ENCODE results near the gene NUFIP1. TPM values are rescaled to one million over a fixed set of nuclear protein-coding genes. Genes with fewer than 3 reads are reported as not detected.

The NUFIP1 gene
- total and polyA plus RNA-seq, 2 of the 8 experiments (the other 6 are each of a cell fraction or from before 2014, with no cell fraction given) = 4.6 to 16.6 TPM

DNA sequence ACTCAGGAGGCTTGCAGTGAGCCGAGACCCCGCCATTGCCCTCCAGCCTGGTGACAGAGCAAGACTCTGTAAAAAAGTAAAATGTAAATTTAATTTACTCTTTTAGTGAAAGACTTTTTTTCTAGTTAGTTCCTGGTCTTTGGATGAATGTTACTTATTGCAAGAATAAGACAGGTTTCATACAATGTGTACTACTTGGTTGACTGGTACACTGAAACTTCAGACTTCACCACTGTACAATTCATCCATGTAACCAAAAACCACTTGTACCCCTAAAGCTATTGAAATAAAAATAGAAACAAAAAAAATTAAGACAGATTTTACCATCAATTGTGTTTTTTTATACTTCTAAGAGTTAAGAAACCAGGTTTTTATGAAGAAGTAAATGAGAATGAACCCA lies 35.6 kb upstream of the NUFIP1 start:
- DNase-seq (ENCODE audit: low read depth in 1 of 2, low spot score in 2 of 2) (no peak), FAIRE-seq (no peak)
- Histone ChIP-seq H3K14ac (ENCODE audit: insufficient read length) (no peak overlapping the region), H3K4me1 (replicated peaks in 1 of 4; ENCODE audit: control insufficient read depth in 3 of 4, insufficient read depth in 4 of 4, low read length in 3 of 4) (no peaks in the 10 kb centered on the region; a peak in 1 of 7 replicates), H3K23ac (ENCODE audit: insufficient read length) (no peak overlapping the region), H3K27me3 (replicated peaks in 1 of 4; ENCODE audit: control insufficient read depth in 3 of 4, extremely low read depth in 1 of 4, insufficient read depth in 3 of 4, low read length in 3 of 4) (no peaks in the 10 kb centered on the region), H3K79me1 (ENCODE audit: low read depth, low read length) (no peaks in the 10 kb centered on the region), H3K23me2 (ENCODE audit: low read depth, low read length) (no peaks in the 10 kb centered on the region), H3K4me3 (ENCODE audit: extremely low read depth in 1 of 4, insufficient read depth in 2 of 4, low read depth in 3 of 4, low read length in 4 of 4) (no peak overlapping the region), H2BK5ac (ENCODE audit: low read depth, low read length) (no peak overlapping the region), H3K79me2 (ENCODE audit: control insufficient read depth in 1 of 2, insufficient read depth in 2 of 2, low read length in 2 of 2) (no peaks in the 10 kb centered on the region), H4K5ac (ENCODE audit: insufficient read length, low read depth, low read length) (no peak overlapping the region), H3K4ac (replicated peaks; ENCODE audit: insufficient read length, low read depth, low read length) (no peak overlapping the region), H4K8ac (ENCODE audit: extremely low read depth, insufficient read depth, low read length) (no peak overlapping the region), H3K9me3 (ENCODE audit: insufficient read depth in 2 of 2, low read depth in 1 of 2, low read length in 1 of 2) (no peaks in the 10 kb centered on the region), H3K27ac (ENCODE audit: low read depth, low read length) (no peak overlapping the region), H4K20me1 (replicated peaks in 1 of 2; ENCODE audit: control insufficient read depth in 1 of 2, insufficient read depth in 2 of 2, low read length in 2 of 2) (no peaks in the 10 kb centered on the region), H3K4me2 (ENCODE audit: insufficient read depth in 1 of 2, low read depth in 2 of 2, low read length in 2 of 2) (no peak overlapping the region), H2BK20ac (ENCODE audit: low read length) (no peak overlapping the region), H2BK15ac (ENCODE audit: low read length) (no peak overlapping the region), H2AFZ (ENCODE audit: low read length) (no peak overlapping the region), H3K18ac (ENCODE audit: extremely low read depth, low read length) (no peak overlapping the region), H2BK12ac (ENCODE audit: low read depth, low read length) (no peak overlapping the region), H3K56ac (replicated peaks; ENCODE audit: insufficient read length, low read depth, low read length) (no peak overlapping the region), H3K9ac (replicated peaks in 1 of 4; ENCODE audit: extremely low read depth in 1 of 4, low read depth in 3 of 4, low read length in 3 of 4) (no peak overlapping the region), H2BK120ac (replicated peaks; ENCODE audit: low read depth, low read length) (no peak overlapping the region), H4K91ac (replicated peaks; ENCODE audit: insufficient read length, low read length) (no peak overlapping the region), H3K36me3 (ENCODE audit: control insufficient read depth in 2 of 4, insufficient read depth in 4 of 4, low read length in 3 of 4) (peaks cover 0 to 13% (median 2%) of the 10 kb centered on the region in 4 experiments; a peak in 4 of 8 replicates), H2AK5ac (ENCODE audit: low read depth, low read length) (no peak overlapping the region)
- 97% methylated on average over 2 of the region's 2 CpGs; no CpG with 5 or more reads in 1 of the 2 experiments for WGBS, 2 experiments (ENCODE audit: extremely low coverage in 1 of 2, insufficient coverage in 1 of 2, insufficient read length in 1 of 2, insufficient replicate concordance in 2 of 2, low coverage in 1 of 2, low lambda C conversion rate in 2 of 2, missing lambda C conversion rate in 1 of 2)
- no peak for TF ChIP-seq KDM1A (IDR thresholded peaks at IDR 0.05; ENCODE audit: borderline replicate concordance, low read length)
- TF ChIP-seq RBBP5 (IDR thresholded peaks at IDR 0.05; ENCODE audit: borderline replicate concordance, low read depth, low read length) = no peak
- TF ChIP-seq CEBPB (IDR thresholded peaks at IDR 0.05; ENCODE audit: low read depth, low read length) = no peak
- TF ChIP-seq SRF (IDR thresholded peaks at IDR 0.05; ENCODE audit: low read depth, low read length) = no peak
- no peak for TF ChIP-seq SIN3A (conservative IDR thresholded peaks at IDR 0.05 in 1 of 2, IDR thresholded peaks at IDR 0.05 in 1 of 2; ENCODE audit: low read depth in 1 of 2, low read length in 2 of 2)
- no peak for TF ChIP-seq RFX5 (IDR thresholded peaks at IDR 0.05; ENCODE audit: borderline replicate concordance, low read depth, low read length)
- no peak for TF ChIP-seq EP300 (IDR thresholded peaks at IDR 0.05; ENCODE audit: borderline replicate concordance in 1 of 2, low read depth in 2 of 2, low read length in 2 of 2)
- TF ChIP-seq POLR2A (IDR thresholded peaks at IDR 0.05; ENCODE audit: control extremely low read depth in 1 of 2, low read depth in 2 of 2, low read length in 2 of 2) = no peak
- TF ChIP-seq CHD1 (IDR thresholded peaks at IDR 0.05; ENCODE audit: low read depth, low read length) = no peak
- TF ChIP-seq JUND (IDR thresholded peaks at IDR 0.05; ENCODE audit: low read length) = no peak
- TF ChIP-seq SP1 (IDR thresholded peaks at IDR 0.05; ENCODE audit: low read depth, low read length) = no peak
- TF ChIP-seq JUN (IDR thresholded peaks at IDR 0.05; ENCODE audit: low read depth, low read length) = no peak
- POLR2A ChIA-PET (ENCODE audit: partially characterized antibody) = no interaction called here
- CTCF ChIA-PET (ENCODE audit: partially characterized antibody) = no interaction called here
